Neuronal stem cell (in vitro differentiated cells): Measurements from ENCODE around the gene MAP4K3.

Experiments used
- DNase-seq: peaks from one replicate; pipeline ENCODE4 v3.0.0-alpha.2; 2013; ENCODE audit warnings: low spot score
- H2AFZ ChIP-seq: one replicate; pipeline ENCODE4 v1.6.1; 2013; ENCODE audit warnings: mild to moderate bottlenecking, low read length, inconsistent platforms
- H2AK5ac ChIP-seq: 2 replicates; pipeline ENCODE4 v1.6.1; 2013; ENCODE audit warnings: low read depth, mild to moderate bottlenecking, inconsistent platforms, low read length, moderate library complexity, mixed read lengths
- H2BK120ac ChIP-seq: 2 replicates; pipeline ENCODE4 v1.6.1; 2013; ENCODE audit warnings: low read depth, mild to moderate bottlenecking, inconsistent platforms, low read length, moderate library complexity, mixed read lengths
- H2BK12ac ChIP-seq: one replicate; pipeline ENCODE4 v1.6.1; 2013; ENCODE audit warnings: low read length, inconsistent platforms
- H2BK15ac ChIP-seq: 2 replicates; pipeline ENCODE4 v1.6.1; 2013; ENCODE audit warnings: mild to moderate bottlenecking, low read length, inconsistent platforms, mixed read lengths
- H2BK5ac ChIP-seq: one replicate; pipeline ENCODE4 v1.6.1; 2013; ENCODE audit warnings: inconsistent platforms, mild to moderate bottlenecking, low read length, moderate library complexity
- H3K14ac ChIP-seq: one replicate; pipeline ENCODE4 v1.6.1; 2013; ENCODE audit warnings: low read length, inconsistent platforms
- H3K18ac ChIP-seq: 2 replicates; pipeline ENCODE4 v1.6.1; 2013; ENCODE audit warnings: low read length, inconsistent platforms
- H3K23ac ChIP-seq: 2 replicates; pipeline ENCODE4 v1.6.1; 2013; ENCODE audit warnings: low read depth, mild to moderate bottlenecking, mixed read lengths, low read length, inconsistent platforms; ENCODE audit not compliant: poor library complexity
- H3K27ac ChIP-seq: replicated peaks from 3 replicates; pipeline ENCODE4 v1.5.1; 2013; ENCODE audit warnings: low read length, inconsistent platforms
- H3K27me3 ChIP-seq, 3 experiments: 2 replicates each; pipeline ENCODE4 v1.6.1; 2013; ENCODE audit warnings: low read length in 3 of 3, mild to moderate bottlenecking in 2 of 3, inconsistent platforms in 1 of 3, low read depth in 1 of 3, mixed read lengths in 1 of 3, moderate library complexity in 1 of 3; ENCODE audit not compliant: control insufficient read depth in 3 of 3, insufficient read depth in 3 of 3
- H3K36me3 ChIP-seq, 2 donors: replicated peaks in 1 of 2; 2 replicates each; pipeline ENCODE4 v1.6.1; 2013; ENCODE audit warnings: low read length in 2 of 2; ENCODE audit not compliant: control insufficient read depth in 2 of 2, insufficient read depth in 2 of 2
- H3K4ac ChIP-seq: 2 replicates; pipeline ENCODE4 v1.6.1; 2013; ENCODE audit warnings: inconsistent platforms, mild to moderate bottlenecking, low read length, moderate library complexity
- H3K4me1 ChIP-seq, 2 donors: 1 replicate in 1 of 2; 2 replicates in 1 of 2; pipeline ENCODE4 v1.6.1; 2013; ENCODE audit warnings: low read length in 2 of 2, low read depth in 1 of 2; ENCODE audit not compliant: control insufficient read depth in 2 of 2, insufficient read depth in 1 of 2
- H3K4me2 ChIP-seq: one replicate; pipeline ENCODE4 v1.6.1; 2013; ENCODE audit warnings: mild to moderate bottlenecking, low read length, inconsistent platforms; ENCODE audit not compliant: insufficient read depth, poor library complexity, severe bottlenecking
- H3K4me3 ChIP-seq, 2 donors: 2 replicates each; pipeline ENCODE4 v1.5.1; 2013; ENCODE audit warnings: low read length in 2 of 2, mild to moderate bottlenecking in 2 of 2, inconsistent platforms in 1 of 2, moderate library complexity in 1 of 2
- H3K79me1 ChIP-seq: one replicate; pipeline ENCODE4 v1.6.1; 2013; ENCODE audit warnings: low read depth, mild to moderate bottlenecking, inconsistent platforms, low read length, moderate library complexity
- H3K9ac ChIP-seq: one replicate; pipeline ENCODE4 v1.6.1; 2013; ENCODE audit warnings: mild to moderate bottlenecking, low read depth, low read length, inconsistent platforms; ENCODE audit not compliant: poor library complexity
- H3K9me3 ChIP-seq, 2 donors: replicated peaks in 1 of 2; 2 replicates each; pipeline versions ENCODE3 to v1.6.1; 2013; ENCODE audit warnings: low read length in 2 of 2, mild to moderate bottlenecking in 2 of 2, inconsistent platforms in 1 of 2, low read depth in 1 of 2, mixed read lengths in 1 of 2, moderate library complexity in 1 of 2; ENCODE audit not compliant: control insufficient read depth in 2 of 2, insufficient read depth in 1 of 2
- H4K8ac ChIP-seq: one replicate; pipeline ENCODE4 v1.6.1; 2013; ENCODE audit warnings: low read depth, mild to moderate bottlenecking, inconsistent platforms, low read length, moderate library complexity
- H4K91ac ChIP-seq: one replicate; pipeline ENCODE4 v1.6.1; 2013; ENCODE audit warnings: low read length, low read depth, mild to moderate bottlenecking, inconsistent platforms; ENCODE audit not compliant: poor library complexity
- WGBS, 2 donors: extraction: QIAGEN DNeasy Blood & Tissue Kit; methylation state at CpG; one replicate each; pipeline ENCODE4 v1.1.7; 2013; ENCODE audit warnings: missing lambda C conversion rate in 2 of 2, mixed read lengths in 1 of 2; ENCODE audit not compliant: insufficient read length in 2 of 2, insufficient replicate concordance in 1 of 2; ENCODE audit errors: extremely low coverage in 2 of 2; 5-methylcytosine and 5-hydroxymethylcytosine counted together

Gene MAP4K3

GRCh38 chr2:39283561-39283960 lies 153.5 kb downstream of the MAP4K3 start:
- Histone ChIP-seq H3K27me3 (no peaks in the 10 kb centered on the region), H2AK5ac (no peak overlapping the region), H3K79me1 (peaks cover 1% of the 10 kb centered on the region), H4K8ac (no peak overlapping the region), H3K18ac (no peak overlapping the region), H2BK120ac (no peak overlapping the region), H3K9me3 (no peaks in the 10 kb centered on the region), H4K91ac (no peak overlapping the region), H2BK5ac (no peak overlapping the region), H2BK12ac (no peak overlapping the region), H3K14ac (no peak overlapping the region), H3K9ac (no peak overlapping the region), H3K4ac (no peak overlapping the region), H3K27ac (no peak overlapping the region), H3K4me2 (no peak overlapping the region), H3K23ac (no peak overlapping the region), H3K4me3 (no peak overlapping the region), H2BK15ac (no peak overlapping the region), H3K36me3 (peaks cover 2 to 100% of the 10 kb centered on the region in 2 donors), H3K4me1 (no peaks in the 10 kb centered on the region), H2AFZ (no peak overlapping the region)
- WGBS, 2 donors: no CpG with 5 or more reads among the region's 1 CpG
- DNase-seq: no peak

- H2BK120ac ChIP-seq: no peak overlapping the region
- H2AFZ ChIP-seq: no peak overlapping the region
- H3K4me2 ChIP-seq: no peak overlapping the region
- no peak overlapping the region for H3K4me3 ChIP-seq
- no peak overlapping the region for H3K9ac ChIP-seq
- H3K79me1 ChIP-seq: peaks cover 1% of the 10 kb centered on the region
- no peak overlapping the region for H3K4ac ChIP-seq
- H3K18ac ChIP-seq: no peak overlapping the region
- H3K23ac ChIP-seq: no peak overlapping the region
- no peak overlapping the region for H3K27ac ChIP-seq
- DNase-seq: no peak
- no peak overlapping the region for H4K8ac ChIP-seq
- H4K91ac ChIP-seq: no peak overlapping the region
- H3K9me3 ChIP-seq: peaks cover 0 to 3% of the 10 kb centered on the region in 2 donors
- H3K27me3 ChIP-seq: no peaks in the 10 kb centered on the region
- H2AK5ac ChIP-seq: no peak overlapping the region
- H3K14ac ChIP-seq: no peak overlapping the region
- H3K36me3 ChIP-seq: peaks cover 8 to 100% of the 10 kb centered on the region in 2 donors
- no CpG with 5 or more reads among the region's 3 CpGs for WGBS, 2 donors
- H2BK12ac ChIP-seq: no peak overlapping the region
- no peak overlapping the region for H2BK15ac ChIP-seq
- no peaks in the 10 kb centered on the region for H3K4me1 ChIP-seq
- no peak overlapping the region for H2BK5ac ChIP-seq
Measured at GRCh38 chr2:39281391-39281790, 155.7 kb downstream of the MAP4K3 start.

- Histone ChIP-seq H3K4me1 (no peaks in the 10 kb centered on the region), H4K91ac (no peak overlapping the region), H3K4me3 (no peak overlapping the region), H2BK5ac (no peak overlapping the region), H3K23ac (no peak overlapping the region), H2BK15ac (no peak overlapping the region), H2BK12ac (no peak overlapping the region), H3K4me2 (no peak overlapping the region), H3K27me3 (no peaks in the 10 kb centered on the region), H2AFZ (no peak overlapping the region), H3K4ac (no peak overlapping the region), H4K8ac (no peak overlapping the region), H3K18ac (no peak overlapping the region), H3K14ac (no peak overlapping the region), H2AK5ac (no peak overlapping the region), H3K27ac (no peak overlapping the region), H3K9me3 (peaks cover 0 to 6% of the 10 kb centered on the region in 2 donors), H3K36me3 (peaks cover 5 to 98% of the 10 kb centered on the region in 2 donors), H2BK120ac (no peak overlapping the region), H3K79me1 (no peaks in the 10 kb centered on the region), H3K9ac (no peak overlapping the region)
- WGBS, 2 donors: no CpG with 5 or more reads among the region's 1 CpG
- no peak for DNase-seq
Measured at GRCh38 chr2:39275016-39275415, 162.1 kb downstream of the MAP4K3 start.

- H4K91ac ChIP-seq: no peak overlapping the region
- no peak overlapping the region for H3K9ac ChIP-seq
- no peak overlapping the region for H3K4me3 ChIP-seq
- no peak overlapping the region for H2BK12ac ChIP-seq
- no peak overlapping the region for H3K23ac ChIP-seq
- H2AK5ac ChIP-seq: no peak overlapping the region
- H3K4me2 ChIP-seq: no peak overlapping the region
- no CpG with 5 or more reads among the region's 3 CpGs for WGBS, 2 donors
- no peak overlapping the region for H2BK120ac ChIP-seq
- H3K36me3 ChIP-seq: peaks cover 0 to 96% of the 10 kb centered on the region in 2 donors
- H3K79me1 ChIP-seq: no peaks in the 10 kb centered on the region
- no peak overlapping the region for H2BK5ac ChIP-seq
- no peak overlapping the region for H2BK15ac ChIP-seq
- H3K18ac ChIP-seq: no peak overlapping the region
- no peaks in the 10 kb centered on the region for H3K4me1 ChIP-seq
- no peak overlapping the region for H3K27ac ChIP-seq
- no peaks in the 10 kb centered on the region for H3K9me3 ChIP-seq
- DNase-seq: no peak
- H3K27me3 ChIP-seq: no peaks in the 10 kb centered on the region
- no peak overlapping the region for H4K8ac ChIP-seq
- no peak overlapping the region for H3K4ac ChIP-seq
- H2AFZ ChIP-seq: no peak overlapping the region
- H3K14ac ChIP-seq: no peak overlapping the region
Measured at GRCh38 chr2:39269941-39270340, 167.1 kb downstream of the MAP4K3 start.
